Frontal cortex (tissue), 4 donors: Measurements from ENCODE around the gene CTSD. TPM values are rescaled to one million over a fixed set of nuclear protein-coding genes. Genes with fewer than 3 reads are reported as not detected.

Experiments
- DNase-seq, 2 donors: peaks; one replicate each; pipeline ENCODE4 v3.0.0; 2012; ENCODE audit warnings: low spot score in 2 of 2
- FAIRE-seq: peaks from 2 replicates; lab custom pipeline; 2012; peaks lifted over from hg19 to GRCh38; lab: Jason Lieb, UNC
- total RNA-seq: library from RNA; depleted of rRNA; stranded (reverse); fragments of >200 nt; gene quantifications from one replicate; pipeline ENCODE4 v1.2.3, GENCODE V29; 2014
- donor health status: control.
- donor health status: control.
- donor health status: control.

Gene CTSD
- total RNA-seq, 1 donor from 2014 or later: 22.0 TPM

GRCh38 chr11:1706634-1707400, 56.9 kb downstream of the CTSD start:
- no peak for FAIRE-seq
- DNase-seq: no peak

- FAIRE-seq (no peak), DNase-seq (no peak)
Measured at GRCh38 chr11:1705126-1706052, 58.3 kb downstream of the CTSD start.

GRCh38 chr11:1703146-1703545, 60.6 kb downstream of the CTSD start:
- FAIRE-seq (no peak), DNase-seq (no peak)

Other genes with a start within 250 kb of the CTSD start
- 4.1 TPM for gene DUSP8, start 191.7 kb downstream of the CTSD start, total RNA-seq
- not detected for gene KRTAP5-1, start 178.6 kb downstream of the CTSD start, total RNA-seq
- not detected for gene KRTAP5-2, start 165.6 kb downstream of the CTSD start, total RNA-seq
- gene KRTAP5-3, start 155.5 kb downstream of the CTSD start, total RNA-seq: not detected
- not detected for gene KRTAP5-4, start 141.8 kb downstream of the CTSD start, total RNA-seq
- not detected for gene KRTAP5-5, start 134.2 kb downstream of the CTSD start, total RNA-seq
- not detected for gene KRTAP5-6, start 66.7 kb downstream of the CTSD start, total RNA-seq
- 0.41 TPM for gene IFITM10, start 13.3 kb downstream of the CTSD start, total RNA-seq
- not detected for gene SYT8, start 71.1 kb upstream of the CTSD start, total RNA-seq
- gene TNNI2, start 75.1 kb upstream of the CTSD start, total RNA-seq: not detected
- gene LSP1, start 89.2 kb upstream of the CTSD start, total RNA-seq: 0.82 TPM
- gene PRR33, start 128.0 kb upstream of the CTSD start, total RNA-seq: not detected
- gene TNNT3, start 155.8 kb upstream of the CTSD start, total RNA-seq: not detected
- gene MRPL23, start 183.4 kb upstream of the CTSD start, total RNA-seq: 19.2 TPM
- gene H19, start 233.9 kb upstream of the CTSD start, total RNA-seq: 9.8 TPM